Measurements from ENCODE around the gene MRTFB. TPM values are rescaled to one million over a fixed set of nuclear protein-coding genes. Genes with fewer than 3 reads are reported as not detected.
A peak's percentile ranks its signal among the peaks of the same experiment; 100 is the strongest.

The MRTFB gene
- total RNA-seq, 1 donor from 2014 or later = 77.5 TPM

GRCh38 chr16:14140923-14141322 lies 69.8 kb downstream of the MRTFB start:
- no peaks in the 10 kb centered on the region for H3K27me3 Mint-ChIP-seq (ENCODE audit: low read depth)
- no peak overlapping the region for H3K4me3 Mint-ChIP-seq
- no peak for TF ChIP-seq CTCF (IDR thresholded peaks at IDR 0.05; ENCODE audit: unreplicated experiment)
- no peaks in the 10 kb centered on the region for H3K9me3 Mint-ChIP-seq
- no peak overlapping the region for H3K27ac Mint-ChIP-seq
- no peak for DNase-seq (ENCODE audit: low spot score in 2 of 2, unreplicated experiment in 2 of 2)
- peaks cover 32% of the 10 kb centered on the region for H3K36me3 Mint-ChIP-seq
- peaks cover 5% of the 10 kb centered on the region for H3K4me1 Mint-ChIP-seq

DNA sequence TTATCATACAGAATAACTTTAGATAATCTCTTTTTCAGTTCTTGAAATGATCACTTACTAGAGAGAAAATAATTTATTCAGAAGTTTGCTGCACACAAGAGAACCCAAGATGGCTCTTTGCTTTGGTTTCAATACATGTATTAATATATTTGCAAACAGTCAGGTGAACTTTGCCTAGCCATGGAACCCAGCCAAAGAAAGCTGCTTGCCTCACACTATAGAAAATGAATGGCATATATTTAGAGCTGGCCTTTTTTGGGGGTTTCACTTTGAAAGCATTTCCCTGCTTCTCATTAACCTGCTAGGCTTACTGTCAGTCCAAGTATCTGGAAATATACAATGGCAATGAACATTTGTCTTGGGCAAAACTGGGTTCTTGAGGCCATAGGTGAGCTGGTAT lies 75.3 kb downstream of the MRTFB start:
- Mint-ChIP-seq H3K4me3 (no peak overlapping the region), H3K9me3 (no peaks in the 10 kb centered on the region), H3K27me3 (ENCODE audit: low read depth) (no peaks in the 10 kb centered on the region), H3K36me3 (peaks cover 18% of the 10 kb centered on the region), H3K27ac (peak overlapping the region; percentile 28), H3K4me1 (peaks cover 16% of the 10 kb centered on the region)
- TF ChIP-seq CTCF (IDR thresholded peaks at IDR 0.05; ENCODE audit: unreplicated experiment) = no peak
- DNase-seq (ENCODE audit: low spot score in 2 of 2, unreplicated experiment in 2 of 2) = no peak

DNA sequence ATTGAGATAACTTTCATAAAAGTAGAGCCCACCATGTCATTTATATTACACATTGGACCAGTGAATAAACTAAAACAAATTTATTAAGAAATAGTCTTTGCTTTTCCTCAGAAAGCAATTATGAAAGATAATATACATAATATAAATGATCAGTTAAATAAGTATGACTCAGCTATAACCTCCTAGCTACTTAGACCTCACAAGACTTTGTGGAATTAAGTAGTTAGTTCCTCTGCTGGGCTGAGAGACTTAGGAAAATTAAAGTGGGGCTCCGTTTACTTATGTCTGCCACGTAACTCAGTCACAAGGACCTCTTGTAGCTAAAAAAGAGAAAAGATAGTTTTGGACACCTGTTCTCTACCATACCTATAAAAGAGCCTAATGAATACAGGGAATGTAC lies 76.9 kb downstream of the MRTFB start:
- Mint-ChIP-seq H3K27me3 (ENCODE audit: low read depth) (no peaks in the 10 kb centered on the region), H3K27ac (no peak overlapping the region), H3K4me1 (peaks cover 26% of the 10 kb centered on the region), H3K4me3 (no peak overlapping the region), H3K9me3 (no peaks in the 10 kb centered on the region), H3K36me3 (peaks cover 10% of the 10 kb centered on the region)
- no peak for TF ChIP-seq CTCF (IDR thresholded peaks at IDR 0.05; ENCODE audit: unreplicated experiment)
- no peak for DNase-seq (ENCODE audit: low spot score in 2 of 2, unreplicated experiment in 2 of 2)

DNA sequence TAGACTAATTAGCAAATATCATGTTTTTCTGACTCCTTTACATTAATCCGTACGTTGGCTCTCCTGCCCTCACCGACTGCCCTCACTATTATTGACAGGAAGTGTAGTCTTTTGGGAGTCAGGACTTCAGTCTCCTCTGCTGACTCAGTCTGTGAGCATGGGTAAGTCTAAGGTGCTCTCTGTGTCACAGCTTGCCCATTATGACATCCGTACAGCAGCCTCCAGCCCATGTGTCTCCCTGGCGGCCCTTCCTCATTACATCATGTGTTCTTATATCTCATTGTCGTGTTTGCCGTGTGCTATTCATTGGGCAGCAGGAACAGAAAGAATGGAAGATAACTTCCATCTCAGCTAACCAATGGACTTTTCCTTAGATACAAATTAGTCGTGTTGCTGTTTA lies 77.5 kb downstream of the MRTFB start:
- Mint-ChIP-seq H3K27me3 (ENCODE audit: low read depth) (no peaks in the 10 kb centered on the region), H3K4me3 (no peak overlapping the region), H3K4me1 (peaks cover 26% of the 10 kb centered on the region), H3K9me3 (no peaks in the 10 kb centered on the region), H3K27ac (no peak overlapping the region), H3K36me3 (peaks cover 10% of the 10 kb centered on the region)
- DNase-seq (ENCODE audit: low spot score in 2 of 2, unreplicated experiment in 2 of 2) = no peak
- TF ChIP-seq CTCF (IDR thresholded peaks at IDR 0.05; ENCODE audit: unreplicated experiment) = no peak

- Mint-ChIP-seq H3K9me3 (no peaks in the 10 kb centered on the region), H3K27ac (no peak overlapping the region), H3K4me3 (no peak overlapping the region), H3K4me1 (peaks cover 34% of the 10 kb centered on the region), H3K36me3 (peaks cover 8% of the 10 kb centered on the region), H3K27me3 (ENCODE audit: low read depth) (no peaks in the 10 kb centered on the region)
- no peak for DNase-seq (ENCODE audit: low spot score in 2 of 2, unreplicated experiment in 2 of 2)
- no peak for TF ChIP-seq CTCF (IDR thresholded peaks at IDR 0.05; ENCODE audit: unreplicated experiment)
Observed at GRCh38 chr16:14150796-14151195, 79.7 kb downstream of the MRTFB start.
